ENCODE measurements around the gene PSMB8.

PSMB8 gene

DNA sequence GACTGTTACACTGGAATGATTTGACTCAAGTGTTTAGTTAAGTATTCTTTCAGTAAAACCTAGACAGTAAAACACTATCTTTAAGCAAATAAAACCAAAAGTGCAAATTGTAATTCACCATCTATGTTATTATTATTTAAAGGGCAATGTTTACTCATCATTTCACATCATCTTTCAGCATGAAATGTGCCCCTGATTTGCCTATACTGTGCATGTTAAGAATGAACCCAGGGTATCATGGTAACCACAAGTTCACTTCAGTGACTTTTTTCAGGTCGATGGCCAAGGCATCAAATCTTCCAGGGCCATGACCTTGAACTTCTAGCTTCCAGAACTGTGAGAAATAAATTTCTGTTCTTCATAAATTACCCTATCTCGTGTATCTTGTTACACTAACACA lies 25.0 kb downstream of the PSMB8 start (continued):
- TF ChIP-seq, protein P1, sequence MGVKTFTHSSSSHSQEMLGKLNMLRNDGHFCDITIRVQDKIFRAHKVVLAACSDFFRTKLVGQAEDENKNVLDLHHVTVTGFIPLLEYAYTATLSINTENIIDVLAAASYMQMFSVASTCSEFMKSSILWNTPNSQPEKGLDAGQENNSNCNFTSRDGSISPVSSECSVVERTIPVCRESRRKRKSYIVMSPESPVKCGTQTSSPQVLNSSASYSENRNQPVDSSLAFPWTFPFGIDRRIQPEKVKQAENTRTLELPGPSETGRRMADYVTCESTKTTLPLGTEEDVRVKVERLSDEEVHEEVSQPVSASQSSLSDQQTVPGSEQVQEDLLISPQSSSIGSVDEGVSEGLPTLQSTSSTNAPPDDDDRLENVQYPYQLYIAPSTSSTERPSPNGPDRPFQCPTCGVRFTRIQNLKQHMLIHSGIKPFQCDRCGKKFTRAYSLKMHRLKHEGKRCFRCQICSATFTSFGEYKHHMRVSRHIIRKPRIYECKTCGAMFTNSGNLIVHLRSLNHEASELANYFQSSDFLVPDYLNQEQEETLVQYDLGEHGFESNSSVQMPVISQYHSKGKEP (tag by site-specific recombination; IDR thresholded peaks at IDR 0.05): no peak
- no peak for TF ChIP-seq BCL6B (tag by site-specific recombination; IDR thresholded peaks at IDR 0.05)

DNA sequence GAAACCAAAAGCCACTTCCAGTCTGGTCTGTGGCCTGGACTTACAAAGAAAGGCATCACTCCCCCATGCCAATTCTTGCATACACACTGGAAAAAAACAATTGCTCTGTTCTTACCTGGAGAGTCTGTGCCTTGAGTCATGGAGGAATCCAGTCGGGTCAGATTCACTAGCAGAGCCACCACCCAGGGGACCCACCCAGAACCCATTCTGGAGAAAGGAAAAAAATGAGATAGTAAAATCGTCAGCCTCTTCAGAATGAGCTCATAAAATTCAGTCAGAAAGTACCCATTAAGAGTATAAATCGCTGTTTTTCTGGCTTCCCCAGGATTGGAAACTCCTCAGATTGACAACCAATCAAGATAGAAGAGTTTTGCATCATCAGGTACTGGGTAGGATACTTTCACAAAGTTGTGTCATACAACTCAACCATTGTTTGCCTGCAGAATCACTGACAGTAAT lies 27.1 kb downstream of the PSMB8 start, which contains the start of gene HLA-DOB:
Gene HLA-DOB, minus strand, starts transcription at position 257 of the 459 bp plus-strand sequence. Its CDS starts 51 bp downstream, at position 206.
- POLR2A ChIA-PET: no interaction called here
- TF ChIP-seq ZNF701 (tag by site-specific recombination; IDR thresholded peaks at IDR 0.05): no peak
- no peak for TF ChIP-seq ZNF239 (tag by site-specific recombination; IDR thresholded peaks at IDR 0.05)
- no peak for TF ChIP-seq ZNF513 (tag by site-specific recombination; IDR thresholded peaks at IDR 0.05)
- no peak for TF ChIP-seq RBAK (tag by site-specific recombination; IDR thresholded peaks at IDR 0.05)
- no peak for TF ChIP-seq ZNF292 (tag by site-specific recombination; IDR thresholded peaks at IDR 0.05; ENCODE audit: borderline replicate concordance, low read depth)
- no peak for TF ChIP-seq ZSCAN16 (tag by site-specific recombination; IDR thresholded peaks at IDR 0.05)
- no peak for TF ChIP-seq ZNF138 (tag by site-specific recombination; IDR thresholded peaks at IDR 0.05; ENCODE audit: borderline replicate concordance)
- TF ChIP-seq SALL2 (tag by site-specific recombination; IDR thresholded peaks at IDR 0.05; ENCODE audit: borderline replicate concordance): no peak
- TF ChIP-seq, protein P2, sequence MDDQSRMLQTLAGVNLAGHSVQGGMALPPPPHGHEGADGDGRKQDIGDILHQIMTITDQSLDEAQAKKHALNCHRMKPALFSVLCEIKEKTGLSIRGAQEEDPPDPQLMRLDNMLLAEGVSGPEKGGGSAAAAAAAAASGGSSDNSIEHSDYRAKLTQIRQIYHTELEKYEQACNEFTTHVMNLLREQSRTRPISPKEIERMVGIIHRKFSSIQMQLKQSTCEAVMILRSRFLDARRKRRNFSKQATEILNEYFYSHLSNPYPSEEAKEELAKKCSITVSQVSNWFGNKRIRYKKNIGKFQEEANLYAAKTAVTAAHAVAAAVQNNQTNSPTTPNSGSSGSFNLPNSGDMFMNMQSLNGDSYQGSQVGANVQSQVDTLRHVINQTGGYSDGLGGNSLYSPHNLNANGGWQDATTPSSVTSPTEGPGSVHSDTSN (CRISPR knock-in tag; IDR thresholded peaks at IDR 0.05): no peak
- no peaks in the 10 kb centered on the region for H3K9me3 ChIP-seq (ENCODE audit: control insufficient read depth, insufficient read depth, low read depth, low read length)
- H3K4me3 ChIP-seq (ENCODE audit: low read depth, low read length): no peak within 1 kb of the TSS
- no peaks in the 10 kb centered on the region for H3K36me3 ChIP-seq (ENCODE audit: control insufficient read depth in 2 of 2, insufficient read depth in 1 of 2, low read length in 2 of 2)
- CTCF ChIA-PET: no interaction called here
- no peaks in the 10 kb centered on the region for H3K4me1 ChIP-seq (ENCODE audit: control insufficient read depth, insufficient read depth, low read length)
- H3K27ac ChIP-seq (ENCODE audit: extremely low read depth, low read depth, low read length): no peak within 1 kb of the TSS

DNA sequence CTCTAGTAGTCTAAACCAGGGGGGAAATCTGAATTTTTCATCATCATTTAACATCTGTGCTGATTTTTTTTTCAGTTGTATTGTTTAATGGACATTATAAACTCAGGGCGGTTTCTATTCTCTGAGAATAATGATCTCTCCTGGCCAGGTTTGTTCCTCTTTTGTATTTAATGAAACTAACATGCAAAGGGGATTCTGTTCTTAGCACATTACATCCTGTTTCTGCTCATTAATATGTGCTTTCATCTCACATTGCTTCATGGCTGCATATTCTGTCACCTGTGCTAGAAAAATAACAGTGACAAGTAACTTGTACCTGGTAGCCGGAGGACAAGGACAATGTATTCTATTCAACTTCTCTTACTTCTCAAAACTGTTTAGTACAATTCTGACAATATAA lies 27.9 kb downstream of the PSMB8 start:
- no peak overlapping the region for H3K4me3 ChIP-seq (ENCODE audit: low read depth, low read length)
- H3K4me1 ChIP-seq (ENCODE audit: control insufficient read depth, insufficient read depth, low read length): no peaks in the 10 kb centered on the region
- H3K27ac ChIP-seq (ENCODE audit: extremely low read depth, low read depth, low read length): no peak overlapping the region
- no peaks in the 10 kb centered on the region for H3K9me3 ChIP-seq (ENCODE audit: control insufficient read depth, insufficient read depth, low read depth, low read length)
- CTCF ChIA-PET: no interaction called here
- TF ChIP-seq GFI1B (tag by site-specific recombination; IDR thresholded peaks at IDR 0.05) (no peak), ZNF37A (tag by site-specific recombination; IDR thresholded peaks at IDR 0.05) (no peak), EGR2 (tag by site-specific recombination; IDR thresholded peaks at IDR 0.05; ENCODE audit: low read depth) (no peak)
- H3K36me3 ChIP-seq (ENCODE audit: control insufficient read depth in 2 of 2, insufficient read depth in 1 of 2, low read length in 2 of 2): no peaks in the 10 kb centered on the region
- POLR2A ChIA-PET: no interaction called here

DNA sequence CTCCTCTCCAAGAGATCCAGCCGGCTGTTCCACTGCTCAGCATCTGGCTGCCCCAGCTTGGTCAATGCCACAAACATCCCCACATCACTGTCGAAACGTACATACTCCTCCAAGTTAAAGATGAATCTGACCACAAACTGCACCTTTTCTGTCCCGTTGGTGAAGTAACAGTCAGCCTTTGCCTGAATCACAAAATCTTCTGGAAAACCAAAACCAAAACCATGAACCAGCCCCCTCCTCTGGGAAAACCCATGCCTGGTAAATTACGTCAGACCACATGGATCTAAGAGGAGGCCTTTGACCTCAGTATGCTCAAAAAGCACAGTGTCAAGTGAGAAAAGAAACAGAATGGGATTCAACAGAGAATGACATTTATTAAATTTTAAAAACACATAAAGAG lies 28.7 kb downstream of the PSMB8 start:
- Histone ChIP-seq H3K36me3 (ENCODE audit: control insufficient read depth in 2 of 2, insufficient read depth in 1 of 2, low read length in 2 of 2) (no peaks in the 10 kb centered on the region), H3K9me3 (ENCODE audit: control insufficient read depth, insufficient read depth, low read depth, low read length) (no peaks in the 10 kb centered on the region), H3K4me3 (ENCODE audit: low read depth, low read length) (no peak overlapping the region), H3K4me1 (ENCODE audit: control insufficient read depth, insufficient read depth, low read length) (no peaks in the 10 kb centered on the region), H3K27ac (ENCODE audit: extremely low read depth, low read depth, low read length) (no peak overlapping the region)
- ChIA-PET POLR2A (interaction anchor here (0.5 kb wide), 1 partner anchor 175 kb away, joined by 6 read pairs; no protein-coding TSS in a partner anchor), CTCF (no interaction called here)
- TF ChIP-seq ZNF626 (tag by site-specific recombination; IDR thresholded peaks at IDR 0.05): no peak
- no peak for TF ChIP-seq ZNF155 (tag by site-specific recombination; IDR thresholded peaks at IDR 0.05)
- no peak for TF ChIP-seq ZNF830 (tag by site-specific recombination; IDR thresholded peaks at IDR 0.05; ENCODE audit: low read depth)
- no peak for TF ChIP-seq ZNF223 (tag by site-specific recombination; IDR thresholded peaks at IDR 0.05)
- TF ChIP-seq ZFP41 (tag by site-specific recombination; IDR thresholded peaks at IDR 0.05; ENCODE audit: borderline replicate concordance): no peak
- no peak for TF ChIP-seq ZBTB6 (tag by site-specific recombination; IDR thresholded peaks at IDR 0.05)
- no peak for TF ChIP-seq ZBTB21 (tag by site-specific recombination; IDR thresholded peaks at IDR 0.05)
- TF ChIP-seq YY1 (tag by site-specific recombination; IDR thresholded peaks at IDR 0.05): no peak
